GM19438 (cell line): ENCODE results near the gene GFRA1.

Source experiments
- ATAC-seq: cut with Tn5 transposase; IDR thresholded peaks from one replicate; pipeline ENCODE4 v1.9.1; 2021; ENCODE audit warnings: low read depth; ENCODE audit not compliant: unreplicated experiment

GFRA1 gene

GRCh38 chr10:116272440-116273283, at the start of gene GFRA1:
GFRA1 (minus strand) TSS chr10:116273206; CDS start chr10:116272029, 1,177 bp downstream.
- ATAC-seq = no peak

GRCh38 chr10:116316503-116316902, 43.5 kb upstream of the GFRA1 start:
- ATAC-seq = no peak

- no peak for ATAC-seq
These were observed 39.5 kb upstream of the GFRA1 start for GRCh38 chr10:116312548-116312947.

GRCh38 chr10:116311706-116312490, 38.9 kb upstream of the GFRA1 start:
- ATAC-seq = no peak

- ATAC-seq = no peak
These were observed 38.0 kb upstream of the GFRA1 start for GRCh38 chr10:116311016-116311415.

GRCh38 chr10:116307455-116307854, 34.4 kb upstream of the GFRA1 start:
- no peak for ATAC-seq

- ATAC-seq = no peak
These were observed 33.8 kb upstream of the GFRA1 start for GRCh38 chr10:116306847-116307246.

GRCh38 chr10:116304923-116305322, 31.9 kb upstream of the GFRA1 start:
- ATAC-seq = no peak

GRCh38 chr10:116300542-116300941, 27.5 kb upstream of the GFRA1 start:
- ATAC-seq = no peak

GRCh38 chr10:116298586-116298985, 25.6 kb upstream of the GFRA1 start:
- no peak for ATAC-seq

- no peak for ATAC-seq
These were observed 23.3 kb upstream of the GFRA1 start for GRCh38 chr10:116296291-116296721.

- ATAC-seq = no peak
These were observed 19.5 kb upstream of the GFRA1 start for GRCh38 chr10:116292493-116292892.

- no peak for ATAC-seq
These were observed 16.6 kb upstream of the GFRA1 start for GRCh38 chr10:116289652-116290051.

- no peak for ATAC-seq
These were observed 15.0 kb upstream of the GFRA1 start for GRCh38 chr10:116287906-116288501.

GRCh38 chr10:116286626-116287200, 13.7 kb upstream of the GFRA1 start:
- no peak for ATAC-seq

GRCh38 chr10:116281775-116282174, 8.8 kb upstream of the GFRA1 start:
- no peak for ATAC-seq

GRCh38 chr10:116278846-116279245, 5.8 kb upstream of the GFRA1 start:
- ATAC-seq = no peak

GRCh38 chr10:116276981-116277380, 4.0 kb upstream of the GFRA1 start:
- no peak for ATAC-seq

GRCh38 chr10:116274064-116274904, 1.3 kb upstream of the GFRA1 start:
- no peak for ATAC-seq
